H1 (cell line): ENCODE data around the gene SCARB2.

Experiments used
- POLR2A ChIP-seq, 2 experiments: IDR thresholded peaks; 1 replicate in 1 of 2; 2 replicates in 1 of 2; pipeline ENCODE4 v1.6.1; 2011; ENCODE audit warnings: low read depth in 2 of 2, low read length in 2 of 2, mild to moderate bottlenecking in 2 of 2; ENCODE audit errors: control extremely low read depth in 1 of 2
- SRF ChIP-seq: IDR thresholded peaks from 2 replicates; pipeline ENCODE4 v1.6.1; 2011; ENCODE audit warnings: mild to moderate bottlenecking, low read depth, low read length, moderate library complexity
- TAF1 ChIP-seq: IDR thresholded peaks from 2 replicates; pipeline ENCODE4 v1.6.1; 2011; ENCODE audit warnings: mild to moderate bottlenecking, low read depth, low read length
- TBP ChIP-seq: IDR thresholded peaks from 2 replicates; pipeline ENCODE4 v1.6.1; 2011; ENCODE audit warnings: low read depth, low read length, improper control_type of control experiment
- TF ChIP-seq, protein P1 (sequence below), 3 experiments: IDR thresholded peaks; 1 replicate in 2 of 3; 2 replicates in 1 of 3; pipeline versions ENCODE4 v1.5.1 to v1.6.1; 2011; ENCODE audit warnings: low read length in 3 of 3, mild to moderate bottlenecking in 3 of 3, inconsistent platforms in 2 of 3, low read depth in 1 of 3, moderate library complexity in 1 of 3; ENCODE audit not compliant: insufficient read depth in 1 of 3; ENCODE audit errors: control extremely low read depth in 1 of 3
- TF ChIP-seq, protein P2 (sequence below): fragments of 300-600 bp; sonication (generic); IDR thresholded peaks from 2 replicates; pipeline ENCODE4 v1.7.1; 2012; ENCODE audit warnings: low read length, moderate library complexity, mild to moderate bottlenecking, inconsistent platforms; ENCODE audit not compliant: insufficient replicate concordance

- TF ChIP-seq, protein P1, sequence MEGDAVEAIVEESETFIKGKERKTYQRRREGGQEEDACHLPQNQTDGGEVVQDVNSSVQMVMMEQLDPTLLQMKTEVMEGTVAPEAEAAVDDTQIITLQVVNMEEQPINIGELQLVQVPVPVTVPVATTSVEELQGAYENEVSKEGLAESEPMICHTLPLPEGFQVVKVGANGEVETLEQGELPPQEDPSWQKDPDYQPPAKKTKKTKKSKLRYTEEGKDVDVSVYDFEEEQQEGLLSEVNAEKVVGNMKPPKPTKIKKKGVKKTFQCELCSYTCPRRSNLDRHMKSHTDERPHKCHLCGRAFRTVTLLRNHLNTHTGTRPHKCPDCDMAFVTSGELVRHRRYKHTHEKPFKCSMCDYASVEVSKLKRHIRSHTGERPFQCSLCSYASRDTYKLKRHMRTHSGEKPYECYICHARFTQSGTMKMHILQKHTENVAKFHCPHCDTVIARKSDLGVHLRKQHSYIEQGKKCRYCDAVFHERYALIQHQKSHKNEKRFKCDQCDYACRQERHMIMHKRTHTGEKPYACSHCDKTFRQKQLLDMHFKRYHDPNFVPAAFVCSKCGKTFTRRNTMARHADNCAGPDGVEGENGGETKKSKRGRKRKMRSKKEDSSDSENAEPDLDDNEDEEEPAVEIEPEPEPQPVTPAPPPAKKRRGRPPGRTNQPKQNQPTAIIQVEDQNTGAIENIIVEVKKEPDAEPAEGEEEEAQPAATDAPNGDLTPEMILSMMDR (IDR thresholded peaks at IDR 0.05; ENCODE audit: control extremely low read depth in 1 of 3, insufficient read depth in 1 of 3, low read depth in 1 of 3, low read length in 3 of 3): no peak
- TF ChIP-seq, protein P2, sequence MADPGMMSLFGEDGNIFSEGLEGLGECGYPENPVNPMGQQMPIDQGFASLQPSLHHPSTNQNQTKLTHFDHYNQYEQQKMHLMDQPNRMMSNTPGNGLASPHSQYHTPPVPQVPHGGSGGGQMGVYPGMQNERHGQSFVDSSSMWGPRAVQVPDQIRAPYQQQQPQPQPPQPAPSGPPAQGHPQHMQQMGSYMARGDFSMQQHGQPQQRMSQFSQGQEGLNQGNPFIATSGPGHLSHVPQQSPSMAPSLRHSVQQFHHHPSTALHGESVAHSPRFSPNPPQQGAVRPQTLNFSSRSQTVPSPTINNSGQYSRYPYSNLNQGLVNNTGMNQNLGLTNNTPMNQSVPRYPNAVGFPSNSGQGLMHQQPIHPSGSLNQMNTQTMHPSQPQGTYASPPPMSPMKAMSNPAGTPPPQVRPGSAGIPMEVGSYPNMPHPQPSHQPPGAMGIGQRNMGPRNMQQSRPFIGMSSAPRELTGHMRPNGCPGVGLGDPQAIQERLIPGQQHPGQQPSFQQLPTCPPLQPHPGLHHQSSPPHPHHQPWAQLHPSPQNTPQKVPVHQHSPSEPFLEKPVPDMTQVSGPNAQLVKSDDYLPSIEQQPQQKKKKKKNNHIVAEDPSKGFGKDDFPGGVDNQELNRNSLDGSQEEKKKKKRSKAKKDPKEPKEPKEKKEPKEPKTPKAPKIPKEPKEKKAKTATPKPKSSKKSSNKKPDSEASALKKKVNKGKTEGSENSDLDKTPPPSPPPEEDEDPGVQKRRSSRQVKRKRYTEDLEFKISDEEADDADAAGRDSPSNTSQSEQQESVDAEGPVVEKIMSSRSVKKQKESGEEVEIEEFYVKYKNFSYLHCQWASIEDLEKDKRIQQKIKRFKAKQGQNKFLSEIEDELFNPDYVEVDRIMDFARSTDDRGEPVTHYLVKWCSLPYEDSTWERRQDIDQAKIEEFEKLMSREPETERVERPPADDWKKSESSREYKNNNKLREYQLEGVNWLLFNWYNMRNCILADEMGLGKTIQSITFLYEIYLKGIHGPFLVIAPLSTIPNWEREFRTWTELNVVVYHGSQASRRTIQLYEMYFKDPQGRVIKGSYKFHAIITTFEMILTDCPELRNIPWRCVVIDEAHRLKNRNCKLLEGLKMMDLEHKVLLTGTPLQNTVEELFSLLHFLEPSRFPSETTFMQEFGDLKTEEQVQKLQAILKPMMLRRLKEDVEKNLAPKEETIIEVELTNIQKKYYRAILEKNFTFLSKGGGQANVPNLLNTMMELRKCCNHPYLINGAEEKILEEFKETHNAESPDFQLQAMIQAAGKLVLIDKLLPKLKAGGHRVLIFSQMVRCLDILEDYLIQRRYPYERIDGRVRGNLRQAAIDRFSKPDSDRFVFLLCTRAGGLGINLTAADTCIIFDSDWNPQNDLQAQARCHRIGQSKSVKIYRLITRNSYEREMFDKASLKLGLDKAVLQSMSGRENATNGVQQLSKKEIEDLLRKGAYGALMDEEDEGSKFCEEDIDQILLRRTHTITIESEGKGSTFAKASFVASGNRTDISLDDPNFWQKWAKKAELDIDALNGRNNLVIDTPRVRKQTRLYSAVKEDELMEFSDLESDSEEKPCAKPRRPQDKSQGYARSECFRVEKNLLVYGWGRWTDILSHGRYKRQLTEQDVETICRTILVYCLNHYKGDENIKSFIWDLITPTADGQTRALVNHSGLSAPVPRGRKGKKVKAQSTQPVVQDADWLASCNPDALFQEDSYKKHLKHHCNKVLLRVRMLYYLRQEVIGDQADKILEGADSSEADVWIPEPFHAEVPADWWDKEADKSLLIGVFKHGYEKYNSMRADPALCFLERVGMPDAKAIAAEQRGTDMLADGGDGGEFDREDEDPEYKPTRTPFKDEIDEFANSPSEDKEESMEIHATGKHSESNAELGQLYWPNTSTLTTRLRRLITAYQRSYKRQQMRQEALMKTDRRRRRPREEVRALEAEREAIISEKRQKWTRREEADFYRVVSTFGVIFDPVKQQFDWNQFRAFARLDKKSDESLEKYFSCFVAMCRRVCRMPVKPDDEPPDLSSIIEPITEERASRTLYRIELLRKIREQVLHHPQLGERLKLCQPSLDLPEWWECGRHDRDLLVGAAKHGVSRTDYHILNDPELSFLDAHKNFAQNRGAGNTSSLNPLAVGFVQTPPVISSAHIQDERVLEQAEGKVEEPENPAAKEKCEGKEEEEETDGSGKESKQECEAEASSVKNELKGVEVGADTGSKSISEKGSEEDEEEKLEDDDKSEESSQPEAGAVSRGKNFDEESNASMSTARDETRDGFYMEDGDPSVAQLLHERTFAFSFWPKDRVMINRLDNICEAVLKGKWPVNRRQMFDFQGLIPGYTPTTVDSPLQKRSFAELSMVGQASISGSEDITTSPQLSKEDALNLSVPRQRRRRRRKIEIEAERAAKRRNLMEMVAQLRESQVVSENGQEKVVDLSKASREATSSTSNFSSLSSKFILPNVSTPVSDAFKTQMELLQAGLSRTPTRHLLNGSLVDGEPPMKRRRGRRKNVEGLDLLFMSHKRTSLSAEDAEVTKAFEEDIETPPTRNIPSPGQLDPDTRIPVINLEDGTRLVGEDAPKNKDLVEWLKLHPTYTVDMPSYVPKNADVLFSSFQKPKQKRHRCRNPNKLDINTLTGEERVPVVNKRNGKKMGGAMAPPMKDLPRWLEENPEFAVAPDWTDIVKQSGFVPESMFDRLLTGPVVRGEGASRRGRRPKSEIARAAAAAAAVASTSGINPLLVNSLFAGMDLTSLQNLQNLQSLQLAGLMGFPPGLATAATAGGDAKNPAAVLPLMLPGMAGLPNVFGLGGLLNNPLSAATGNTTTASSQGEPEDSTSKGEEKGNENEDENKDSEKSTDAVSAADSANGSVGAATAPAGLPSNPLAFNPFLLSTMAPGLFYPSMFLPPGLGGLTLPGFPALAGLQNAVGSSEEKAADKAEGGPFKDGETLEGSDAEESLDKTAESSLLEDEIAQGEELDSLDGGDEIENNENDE: no peak
- no peak for TF ChIP-seq SRF
- no peak for TF ChIP-seq POLR2A (IDR thresholded peaks at IDR 0.05; ENCODE audit: control extremely low read depth in 1 of 2, low read depth in 2 of 2, low read length in 2 of 2)
- no peak for TF ChIP-seq TBP
- TF ChIP-seq TAF1: no peak
Measured at GRCh38 chr4:76246852-76247251, 33.2 kb upstream of the SCARB2 start.
